ENCODE measurements around the gene CXXC5. TPM values are rescaled to one million over a fixed set of nuclear protein-coding genes. Genes with fewer than 3 reads are reported as not detected.
"Not testable (repeated sequence)": the region's sequence is repeated elsewhere in the genome, so short reads cannot be mapped to it uniquely, and the experiment has no call there.

The CXXC5 gene
- polyA plus RNA-seq (ENCODE audit: insufficient read length): 191 TPM
- long read RNA-seq, donor 1, transcript CXXC5-201 (3 exons, 2,658 nt): major isoform, 86 of 198 reads
- long read RNA-seq, donor 1, transcript CXXC5-206 (2 exons, 777 nt): minor isoform, 16 of 198 reads
- long read RNA-seq, donor 1, transcript CXXC5-211 (3 exons, 1,892 nt): minor isoform, 25 of 198 reads
- long read RNA-seq, donor 1, partial matches to known transcripts: 70 of 198 reads
- long read RNA-seq, donor 1, other reads (novel, unspliced or antisense): 0 of 198 reads
- long read RNA-seq, donor 2, transcript CXXC5-206 (2 exons, 777 nt): minor isoform, 10 of 95 reads
- long read RNA-seq, donor 2, transcript CXXC5-211 (3 exons, 1,892 nt): minor isoform, 18 of 95 reads
- long read RNA-seq, donor 2, transcript CXXC5-201 (3 exons, 2,658 nt): major isoform, 62 of 95 reads
- long read RNA-seq, donor 2, partial matches to known transcripts: 5 of 95 reads
- long read RNA-seq, donor 2, other reads (novel, unspliced or antisense): 0 of 95 reads
- long read RNA-seq, donor 3, transcript CXXC5-201 (3 exons, 2,658 nt): major isoform, 35 of 79 reads
- long read RNA-seq, donor 3, transcript CXXC5-211 (3 exons, 1,892 nt): minor isoform, 16 of 79 reads
- long read RNA-seq, donor 3, partial matches to known transcripts: 25 of 79 reads
- long read RNA-seq, donor 3, other reads (novel, unspliced or antisense): 0 of 79 reads
- long read RNA-seq, donor 4, transcript CXXC5-206 (2 exons, 777 nt): major isoform, 6 of 28 reads
- long read RNA-seq, donor 4, partial matches to known transcripts: 21 of 28 reads
- long read RNA-seq, donor 4, other reads (novel, unspliced or antisense): 0 of 28 reads
- long read RNA-seq, donor 5, transcript CXXC5-201 (3 exons, 2,658 nt): major isoform, 97 of 209 reads
- long read RNA-seq, donor 5, transcript CXXC5-206 (2 exons, 777 nt): minor isoform, 8 of 209 reads
- long read RNA-seq, donor 5, transcript CXXC5-211 (3 exons, 1,892 nt): minor isoform, 33 of 209 reads
- long read RNA-seq, donor 5, partial matches to known transcripts: 71 of 209 reads
- long read RNA-seq, donor 5, other reads (novel, unspliced or antisense): 0 of 209 reads
- long read RNA-seq, donor 6, transcript CXXC5-201 (3 exons, 2,658 nt): major isoform, 71 of 203 reads
- long read RNA-seq, donor 6, transcript CXXC5-206 (2 exons, 777 nt): minor isoform, 10 of 203 reads
- long read RNA-seq, donor 6, transcript CXXC5-211 (3 exons, 1,892 nt): minor isoform, 24 of 203 reads
- long read RNA-seq, donor 6, partial matches to known transcripts: 97 of 203 reads
- long read RNA-seq, donor 6, other reads (novel, unspliced or antisense): 0 of 203 reads
- long read RNA-seq, donor 7, transcript CXXC5-211 (3 exons, 1,892 nt): minor isoform, 36 of 143 reads
- long read RNA-seq, donor 7, transcript CXXC5-206 (2 exons, 777 nt): minor isoform, 13 of 143 reads
- long read RNA-seq, donor 7, transcript CXXC5-201 (3 exons, 2,658 nt): major isoform, 78 of 143 reads
- long read RNA-seq, donor 7, partial matches to known transcripts: 13 of 143 reads
- long read RNA-seq, donor 7, other reads (novel, unspliced or antisense): 0 of 143 reads
- long read RNA-seq, donor 8, transcript CXXC5-201 (3 exons, 2,658 nt): major isoform, 37 of 74 reads
- long read RNA-seq, donor 8, partial matches to known transcripts: 31 of 74 reads
- long read RNA-seq, donor 8, other reads (novel, unspliced or antisense): 0 of 74 reads

DNA sequence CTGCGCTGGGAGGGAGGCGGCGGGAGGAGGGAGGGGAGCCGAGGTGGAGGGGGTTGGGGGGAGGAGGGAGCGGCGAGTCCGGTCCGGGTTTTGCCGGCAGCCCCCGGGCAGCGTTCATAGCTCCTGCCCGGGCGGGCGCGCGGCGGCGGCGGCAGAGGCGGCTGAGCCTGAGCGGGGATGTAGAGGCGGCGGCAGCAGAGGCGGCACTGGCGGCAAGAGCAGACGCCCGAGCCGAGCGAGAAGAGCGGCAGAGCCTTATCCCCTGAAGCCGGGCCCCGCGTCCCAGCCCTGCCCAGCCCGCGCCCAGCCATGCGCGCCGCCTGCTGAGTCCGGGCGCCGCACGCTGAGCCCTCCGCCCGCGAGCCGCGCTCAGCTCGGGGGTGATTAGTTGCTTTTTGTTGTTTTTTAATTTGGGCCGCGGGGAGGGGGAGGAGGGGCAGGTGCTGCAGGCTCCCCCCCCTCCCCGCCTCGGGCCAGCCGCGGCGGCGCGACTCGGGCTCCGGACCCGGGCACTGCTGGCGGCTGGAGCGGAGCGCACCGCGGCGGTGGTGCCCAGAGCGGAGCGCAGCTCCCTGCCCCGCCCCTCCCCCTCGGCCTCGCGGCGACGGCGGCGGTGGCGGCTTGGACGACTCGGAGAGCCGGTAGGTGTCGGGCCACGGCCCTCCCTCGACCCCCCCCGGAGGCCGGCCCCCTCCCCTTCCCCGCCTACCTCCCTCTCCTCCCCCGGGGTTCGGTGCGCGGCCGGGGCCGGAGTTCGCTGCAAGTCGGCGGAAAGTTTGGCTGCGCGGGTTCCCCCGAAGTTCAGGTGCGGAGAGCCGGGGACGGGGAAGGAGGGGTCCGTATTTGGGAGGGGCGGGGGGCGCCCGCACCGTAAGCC is at the start of gene CXXC5:
Gene CXXC5, plus strand, starts transcription at position 145 of the 877 bp plus-strand sequence. CDS start 32,175 bp downstream, outside the sequence.
- DNase-seq: no peak

DNA sequence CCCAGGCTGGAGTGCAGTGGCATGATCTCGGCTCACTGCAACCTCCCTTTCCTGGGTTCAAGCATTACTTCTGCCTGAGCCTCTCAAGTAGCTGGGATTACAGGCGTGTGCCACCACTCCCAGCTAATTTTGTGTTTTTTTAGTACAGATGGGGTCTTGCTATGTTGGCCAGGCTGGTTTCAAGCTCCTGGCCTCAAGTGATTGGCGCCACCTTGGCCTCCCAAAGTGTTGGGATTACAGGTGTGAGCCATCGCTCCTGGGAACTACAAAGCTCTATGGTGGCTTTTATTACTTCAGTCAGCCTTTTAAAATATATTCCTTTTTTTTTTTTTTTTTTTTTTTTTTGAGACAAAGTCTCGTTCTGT is 49.6 kb upstream of the CXXC5 start:
- not testable (repeated sequence) for DNase-seq

DNA sequence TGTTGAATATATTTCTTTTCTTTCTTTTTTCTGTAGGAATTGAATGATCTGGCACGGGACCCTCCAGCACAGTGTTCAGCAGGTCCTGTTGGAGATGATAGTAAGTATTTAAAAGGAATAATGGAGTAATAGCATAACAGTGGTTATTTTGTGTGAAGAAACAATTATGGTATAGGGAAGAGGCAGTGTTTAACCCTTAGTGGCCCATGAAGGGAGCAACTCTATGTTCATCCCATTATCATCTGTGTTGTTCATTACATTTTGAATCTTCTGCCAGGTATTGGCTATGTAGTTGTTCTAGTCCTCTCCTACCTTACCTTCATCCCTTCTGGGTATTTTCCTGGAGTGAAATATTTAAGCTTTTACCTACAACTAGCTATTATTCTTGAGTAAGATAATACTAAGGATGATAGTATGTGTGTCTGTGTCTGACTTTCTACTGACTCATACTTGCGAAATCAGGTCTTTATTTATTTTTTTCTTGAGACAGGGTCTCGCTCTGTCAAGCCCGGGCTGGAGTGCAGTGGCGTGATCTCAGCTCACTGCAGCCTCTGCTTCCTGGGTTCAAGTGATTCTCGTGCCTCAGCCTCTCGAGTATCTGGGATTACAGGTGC is 47.7 kb upstream of the CXXC5 start:
- DNase-seq: no peak

GRCh38 chr5:139601429-139601828 is 46.7 kb upstream of the CXXC5 start:
- DNase-seq: no peak

GRCh38 chr5:139601948-139602347 is 46.2 kb upstream of the CXXC5 start:
- not testable (repeated sequence) for DNase-seq

GRCh38 chr5:139605887-139606286 is 42.3 kb upstream of the CXXC5 start:
- DNase-seq: no peak

DNA sequence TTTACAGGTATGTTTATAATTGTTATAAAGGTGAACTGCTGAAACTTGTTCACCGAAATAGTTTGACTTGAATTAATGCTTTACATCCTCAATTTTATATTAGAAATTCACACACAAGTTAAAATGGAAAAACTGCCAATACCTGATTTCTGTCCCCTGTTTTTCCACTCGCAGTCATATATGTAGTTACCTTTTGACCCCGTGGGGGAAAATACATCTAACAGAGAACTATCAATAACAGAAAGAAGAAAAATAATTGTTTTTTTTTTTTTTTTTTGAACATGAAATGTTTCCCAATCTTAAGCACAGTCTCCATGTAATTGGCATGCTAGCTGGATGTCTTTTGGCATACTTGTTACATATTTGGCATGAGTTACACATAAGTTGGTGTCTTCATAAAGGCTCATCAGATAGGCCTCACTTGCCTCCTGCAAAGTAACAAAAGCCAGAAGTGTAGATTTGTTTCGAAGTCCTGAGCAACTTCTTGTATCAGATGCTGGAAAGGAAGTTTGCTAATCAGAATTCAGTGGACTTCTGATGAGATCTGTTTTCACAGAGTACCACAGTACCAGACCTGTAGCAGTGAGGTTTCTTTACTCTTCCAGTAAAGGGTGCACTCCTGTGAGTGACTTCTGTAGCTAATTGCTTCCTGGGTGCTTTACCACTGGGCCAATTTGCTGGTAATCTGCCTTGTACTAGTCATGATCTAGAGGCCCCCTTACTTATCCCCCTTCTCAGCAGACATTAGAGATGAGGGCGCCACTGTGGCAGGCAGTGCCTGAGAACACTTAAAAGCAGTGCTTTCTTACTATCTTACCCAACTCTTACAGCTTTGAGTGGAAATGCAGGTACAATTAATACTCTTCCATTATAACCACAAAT is 36.2 kb upstream of the CXXC5 start:
- no peak for DNase-seq

DNA sequence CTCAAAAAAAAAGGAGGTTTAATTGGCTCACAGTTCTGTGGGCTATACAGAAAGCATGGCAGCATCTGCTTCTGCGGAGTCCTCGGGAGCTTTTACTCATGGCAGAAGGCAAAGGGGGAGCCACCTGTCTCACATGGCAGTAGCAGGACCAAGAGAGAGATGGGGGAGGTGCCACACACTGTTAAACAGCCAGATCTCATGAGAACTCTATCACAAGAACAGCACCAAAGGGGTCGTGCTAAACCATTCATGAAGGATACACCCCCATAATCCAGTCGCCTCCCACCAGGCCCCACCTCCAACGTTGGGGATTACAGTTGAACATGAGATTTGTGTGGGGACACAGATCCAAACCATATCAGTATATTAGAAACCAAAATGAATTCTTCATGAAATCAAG is 28.3 kb upstream of the CXXC5 start:
- DNase-seq: no peak

DNA sequence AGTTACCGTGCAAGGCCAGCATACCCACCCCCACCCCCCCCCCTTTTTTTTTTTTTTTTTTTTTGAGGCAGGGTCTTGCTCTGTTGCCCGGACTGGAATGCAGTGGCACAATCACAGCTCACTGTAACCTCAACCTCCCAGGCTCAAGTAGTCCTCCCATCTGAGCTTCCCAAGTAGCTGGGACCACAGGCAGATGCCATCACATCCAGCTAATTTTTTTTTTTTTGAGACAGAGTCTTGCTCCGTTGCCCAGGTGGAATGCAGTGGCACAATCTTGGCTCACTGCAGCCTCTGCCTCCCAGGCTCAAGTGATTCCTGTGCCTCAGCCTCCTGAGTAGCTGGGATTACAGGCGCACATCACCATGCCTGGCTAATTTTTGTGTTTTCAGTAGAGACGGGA is 22.8 kb upstream of the CXXC5 start:
- not testable (repeated sequence) for DNase-seq

DNA sequence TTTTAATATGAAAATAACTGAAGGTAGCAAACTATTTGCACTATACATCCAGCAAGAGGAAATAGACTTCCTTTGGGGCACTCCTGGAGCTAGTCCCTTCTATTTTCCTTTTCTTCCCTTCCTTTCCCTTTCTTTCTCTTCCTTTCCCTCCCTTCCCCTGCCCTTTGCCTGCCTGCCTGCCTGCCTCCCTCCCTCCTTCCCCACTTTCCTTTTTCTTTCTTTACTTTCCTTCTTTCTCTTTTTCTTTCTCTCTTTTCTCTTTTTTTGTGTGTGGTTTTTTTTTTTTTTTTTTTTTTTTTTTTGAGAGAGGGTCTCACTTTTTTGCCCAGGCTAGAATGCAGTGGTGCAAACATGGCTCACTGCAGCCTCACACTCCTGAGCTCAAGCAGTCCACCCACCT is 17.3 kb upstream of the CXXC5 start:
- DNase-seq: no peak

GRCh38 chr5:139631520-139632165 is 16.5 kb upstream of the CXXC5 start:
- no peak for DNase-seq

GRCh38 chr5:139633295-139634027 is 14.7 kb upstream of the CXXC5 start:
- DNase-seq: no peak

DNA sequence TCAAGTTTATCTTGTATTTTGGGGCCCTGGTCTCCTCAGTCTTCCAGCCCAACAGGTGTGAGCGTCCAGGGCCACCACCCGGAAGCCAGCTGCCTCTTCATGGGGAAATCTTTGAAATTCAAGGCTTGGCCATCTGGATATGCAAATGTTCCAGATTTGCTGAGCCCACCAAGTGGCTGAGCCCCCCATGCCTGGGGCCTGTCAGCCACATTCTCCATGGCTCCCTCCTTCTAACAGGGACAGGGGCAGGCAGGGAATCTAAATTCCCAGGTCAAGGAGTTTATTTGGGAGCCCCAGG is 14.2 kb upstream of the CXXC5 start:
- no peak for DNase-seq

DNA sequence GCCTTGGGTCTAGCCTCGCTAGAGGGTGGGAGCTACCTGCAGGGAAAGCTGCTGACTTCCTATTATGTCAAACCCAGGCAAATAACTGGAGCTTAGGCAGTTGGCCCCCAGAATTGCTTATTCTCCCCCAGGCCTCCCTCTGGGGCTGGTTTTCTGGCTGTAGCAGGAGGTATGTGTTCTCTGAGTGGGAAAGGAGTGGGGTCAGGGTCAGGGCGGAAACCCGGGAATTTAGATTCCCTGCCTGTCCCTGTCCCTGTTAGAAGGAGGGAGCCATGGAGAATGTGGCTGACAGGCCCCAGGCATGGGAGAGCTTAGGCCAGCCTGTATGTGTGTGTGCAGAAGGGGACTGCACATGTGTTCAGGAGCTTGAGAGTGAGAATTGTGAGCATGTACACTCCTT is 13.6 kb upstream of the CXXC5 start:
- no peak for DNase-seq

- DNase-seq: no peak
These were observed 13.0 kb upstream of the CXXC5 start for GRCh38 chr5:139635191-139635590.

GRCh38 chr5:139635606-139636206 is 12.4 kb upstream of the CXXC5 start:
- DNase-seq: no peak

GRCh38 chr5:139636207-139636792 is 11.8 kb upstream of the CXXC5 start:
- no peak for DNase-seq

Measured in left kidney (tissue), 8 donors.